ENCODE measurements around the gene FAM76A.
"Not testable (repeated sequence)": the region's sequence is repeated elsewhere in the genome, so short reads cannot be mapped to it uniquely, and the experiment has no call there.

Gene FAM76A

GRCh38 chr1:27725374-27726172 is at the start of gene FAM76A:
FAM76A (plus strand) TSS chr1:27725961; CDS start chr1:27726081, 120 bp downstream.
- DNase-seq: peak; percentile 99

DNA sequence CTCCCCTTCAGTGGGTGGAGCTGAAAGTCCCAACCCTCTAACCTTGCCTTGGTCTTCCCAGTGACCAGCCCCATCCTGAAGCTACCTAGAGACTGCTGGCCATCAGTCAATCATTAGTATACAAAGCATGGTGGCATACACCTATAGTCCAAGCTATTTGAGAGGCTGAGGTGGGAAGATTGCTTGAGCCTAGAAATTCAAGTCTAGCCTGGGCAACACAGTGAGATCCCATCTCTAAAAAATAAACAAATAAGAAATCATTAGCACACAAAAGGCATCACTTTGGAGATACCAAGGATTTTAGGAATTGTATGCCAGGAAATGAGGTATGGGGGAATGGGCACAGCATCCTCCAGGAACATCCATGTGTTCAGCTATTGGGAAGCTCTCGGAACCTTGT is 49.4 kb upstream of the FAM76A start:
- no peak for DNase-seq

DNA sequence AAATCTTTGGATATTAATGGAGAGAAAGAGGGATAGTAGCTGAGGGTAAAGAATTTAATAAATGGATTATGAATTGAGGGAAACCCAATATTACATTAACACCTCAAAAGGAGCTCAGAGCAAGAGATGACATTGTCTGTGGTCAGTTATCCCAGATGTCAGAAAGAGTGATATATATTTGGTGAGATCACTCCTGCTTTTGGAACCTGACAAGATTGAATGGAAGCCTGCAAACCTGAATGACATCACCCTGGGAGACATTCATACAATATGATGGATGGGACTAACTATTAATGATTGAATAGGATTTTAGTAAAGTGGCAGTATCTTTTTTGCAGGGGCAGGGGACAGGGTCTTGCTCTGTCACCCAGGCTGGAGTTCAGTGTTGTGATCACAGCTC is 47.0 kb upstream of the FAM76A start:
- DNase-seq: no peak

GRCh38 chr1:27680225-27680791 is 45.5 kb upstream of the FAM76A start:
- DNase-seq: not testable (repeated sequence)

- not testable (repeated sequence) for DNase-seq
Observed at GRCh38 chr1:27681580-27681979, 44.2 kb upstream of the FAM76A start.

GRCh38 chr1:27682351-27682944 is 43.3 kb upstream of the FAM76A start:
- DNase-seq: no peak

DNA sequence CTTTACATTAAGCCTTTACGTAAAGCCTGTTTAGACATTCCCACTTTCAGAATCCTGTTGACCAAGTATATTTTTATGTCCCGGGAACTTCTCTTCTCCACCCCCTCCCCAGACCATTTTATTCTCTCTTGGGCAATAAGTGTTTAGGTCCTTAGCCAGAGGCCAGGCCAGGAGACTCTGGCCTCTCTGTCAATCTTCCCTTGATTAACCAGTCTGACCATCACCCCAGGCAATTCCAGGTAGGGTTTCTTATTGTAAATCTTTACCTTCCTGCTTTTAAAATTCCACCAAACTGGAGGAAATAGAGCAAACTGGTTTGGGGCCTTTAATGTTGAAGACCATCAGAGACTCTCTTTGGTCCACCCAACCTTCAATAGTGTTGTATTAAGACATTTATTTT is 41.6 kb upstream of the FAM76A start:
- DNase-seq: no peak

GRCh38 chr1:27686223-27686990 is 39.4 kb upstream of the FAM76A start:
- DNase-seq: no peak

GRCh38 chr1:27687906-27688305 is 37.9 kb upstream of the FAM76A start:
- no peak for DNase-seq

- DNase-seq: no peak
Observed at GRCh38 chr1:27689423-27690173, 36.2 kb upstream of the FAM76A start.

- no peak for DNase-seq
Observed at GRCh38 chr1:27690183-27690582, 35.6 kb upstream of the FAM76A start.

DNA sequence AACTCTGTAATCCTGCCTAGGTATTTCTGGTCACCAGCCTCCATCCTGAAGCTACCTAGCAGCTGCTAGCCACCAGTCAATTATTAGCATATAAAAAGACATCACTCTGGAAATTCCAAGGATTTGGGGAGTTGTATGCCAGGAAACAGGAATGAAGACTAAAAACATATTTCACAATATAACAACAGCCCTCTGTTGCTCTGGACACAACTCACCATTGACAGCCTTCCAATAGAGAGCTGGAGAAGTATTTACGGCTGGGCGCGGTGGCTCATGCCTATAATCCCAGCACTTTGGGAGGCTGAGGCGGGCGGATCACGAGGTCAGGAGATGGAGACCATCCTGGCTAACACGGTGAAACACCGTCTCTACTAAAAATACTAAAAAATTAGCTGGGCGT is 28.9 kb upstream of the FAM76A start:
- DNase-seq: not testable (repeated sequence)

DNA sequence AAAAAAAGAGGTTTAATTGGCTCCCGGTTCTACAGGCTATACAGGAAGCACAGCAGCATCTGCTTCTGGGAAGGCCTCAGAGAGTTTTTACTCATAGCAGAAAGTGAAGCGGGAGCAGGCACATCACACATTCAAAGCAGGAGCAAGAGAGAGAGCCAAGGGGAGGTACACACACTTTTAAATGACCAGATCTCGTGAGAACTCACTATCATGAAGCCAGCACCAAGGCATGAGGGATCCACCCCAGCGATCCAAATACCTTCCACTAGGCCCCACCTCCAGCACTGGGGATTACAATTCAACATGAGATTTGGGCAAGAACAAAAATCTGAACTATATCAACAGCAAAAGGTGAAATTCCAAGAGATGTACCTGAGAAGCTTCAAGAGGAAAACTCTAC is 20.8 kb upstream of the FAM76A start:
- DNase-seq: no peak

DNA sequence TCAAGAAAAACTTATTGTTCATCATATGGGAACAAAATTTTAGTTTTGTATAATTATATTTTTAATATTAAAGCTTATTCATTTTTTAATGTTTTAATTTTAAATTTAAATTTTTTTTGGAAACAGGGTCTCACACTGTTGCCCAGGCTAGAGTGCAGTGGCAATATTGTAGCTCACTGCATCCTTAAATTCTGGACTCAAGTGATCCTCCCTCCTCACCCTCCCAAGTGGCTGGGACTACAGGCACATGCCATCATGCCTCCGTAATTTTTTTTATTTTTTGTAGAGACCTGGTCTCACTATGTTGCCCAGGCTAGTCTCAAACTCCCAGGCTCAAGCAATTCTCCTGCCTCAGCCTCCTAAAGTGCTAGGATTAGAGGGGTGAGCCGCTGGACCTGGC is 20.2 kb upstream of the FAM76A start:
- DNase-seq: no peak

DNA sequence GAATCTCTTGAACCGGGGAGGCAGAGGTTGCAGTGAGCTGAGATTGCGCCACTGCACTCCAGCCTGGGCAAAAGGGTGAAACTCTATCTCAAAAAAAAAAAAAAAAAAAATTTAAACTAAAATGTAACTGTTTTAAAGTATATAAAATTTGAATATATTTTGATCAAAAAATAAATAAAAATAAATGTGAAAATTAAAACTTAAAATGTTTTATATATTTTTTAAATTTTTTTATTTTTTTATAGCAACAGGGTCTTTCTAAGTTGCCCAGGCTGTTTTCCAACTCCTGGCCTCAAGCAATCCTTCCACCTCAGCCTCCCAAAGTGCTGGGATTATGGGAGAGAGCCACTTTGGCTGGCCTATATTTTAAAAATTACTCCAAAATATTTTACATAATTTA is 15.2 kb upstream of the FAM76A start:
- DNase-seq: no peak

DNA sequence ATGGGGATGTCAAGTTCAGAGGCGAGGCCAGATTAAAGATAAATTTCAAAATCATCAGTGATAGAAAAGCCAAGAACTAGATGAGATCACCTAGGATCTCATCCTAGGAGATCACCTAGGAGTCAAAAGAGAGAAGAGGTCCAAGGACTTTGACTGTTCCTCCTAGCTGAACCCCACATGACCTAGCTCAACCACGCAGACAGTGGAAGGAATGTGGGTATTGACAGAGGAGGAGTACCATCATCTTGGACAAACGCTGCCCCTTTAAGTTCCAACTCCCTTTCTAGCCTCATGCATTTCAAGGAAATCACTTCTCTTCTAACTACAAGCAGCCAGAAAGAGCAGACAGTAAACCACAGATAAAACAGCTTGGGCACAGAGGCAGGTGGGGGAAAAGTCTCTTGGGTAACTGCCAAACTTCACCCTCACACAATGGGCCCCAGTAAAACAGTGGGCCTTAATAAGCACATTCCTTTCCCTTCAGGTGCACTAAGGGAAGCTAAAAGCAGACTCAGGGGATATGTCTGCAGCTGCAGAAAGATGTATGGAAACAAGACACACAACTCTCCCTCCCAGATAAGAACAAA is 12.5 kb upstream of the FAM76A start:
- no peak for DNase-seq

GRCh38 chr1:27713869-27714513 is 11.8 kb upstream of the FAM76A start:
- no peak for DNase-seq

DNA sequence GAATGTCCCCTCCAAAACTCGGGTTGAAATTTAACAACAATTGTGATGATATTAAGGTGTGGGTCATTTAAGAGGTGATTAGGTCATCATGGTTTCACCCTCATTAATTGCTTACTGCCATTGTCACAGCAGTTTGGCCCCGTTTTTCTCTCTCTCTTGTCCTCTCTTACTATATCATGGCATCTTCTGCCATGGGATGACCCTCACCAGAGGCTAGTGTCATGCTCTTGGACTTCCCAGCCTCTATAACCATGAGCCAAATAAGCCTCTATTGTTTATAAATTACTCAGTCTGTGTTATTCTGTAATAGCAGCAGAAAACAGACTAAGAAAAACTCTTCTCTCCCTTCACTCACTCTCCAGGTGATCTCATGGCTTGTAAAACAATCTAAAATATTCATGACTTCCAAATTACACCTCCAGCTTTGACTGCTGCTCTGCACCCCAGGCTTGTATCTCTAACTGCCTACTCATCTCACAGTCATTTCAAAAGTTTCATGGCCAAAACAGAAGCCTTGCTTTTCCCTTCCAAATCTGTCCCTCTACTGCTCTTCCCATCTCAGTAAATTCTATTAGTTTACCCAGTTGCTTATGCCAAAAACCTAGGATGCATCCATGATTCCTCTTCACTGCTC is 9.4 kb upstream of the FAM76A start:
- DNase-seq: no peak

- no peak for DNase-seq
Observed at GRCh38 chr1:27719286-27720251, 6.2 kb upstream of the FAM76A start.

DNA sequence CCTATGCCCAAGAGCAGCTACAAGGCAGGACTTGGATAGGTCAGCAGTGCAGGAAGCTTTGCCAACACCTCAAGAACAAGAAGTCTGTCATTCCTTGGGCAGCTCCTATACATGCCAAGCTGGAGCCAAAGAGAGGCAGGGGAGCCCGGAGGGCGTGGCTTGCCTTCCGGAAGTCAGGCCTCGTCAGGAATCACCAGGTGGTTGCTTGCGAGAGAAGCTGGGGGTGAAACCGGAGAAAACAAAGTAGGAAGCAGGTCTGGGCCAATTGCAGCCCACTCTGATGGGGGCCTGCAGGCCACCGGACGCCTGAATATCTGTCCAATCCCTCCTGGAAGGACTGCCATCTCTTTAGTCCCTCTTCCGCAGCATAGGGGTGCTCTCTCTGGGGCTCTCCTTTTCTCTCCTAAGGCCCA is 794 bp upstream of the FAM76A start:
- no peak for DNase-seq

Data from activated CD4-positive, alpha-beta T cell treated with anti-CD3 and anti-CD28 coated beads, Interleukin-2, amount 50 U/mL, for 1 hour (primary cell).